HG03280 (cell line): ENCODE results near the gene CTNNA1.

Source experiments
- ATAC-seq: cut with Tn5 transposase; IDR thresholded peaks from one replicate; pipeline ENCODE4 v1.9.1; 2021; ENCODE audit warnings: mild to moderate bottlenecking, moderate library complexity; ENCODE audit not compliant: unreplicated experiment

CTNNA1 gene

GRCh38 chr5:138844812-138845513, 91.7 kb downstream of the CTNNA1 start:
- no peak for ATAC-seq

DNA sequence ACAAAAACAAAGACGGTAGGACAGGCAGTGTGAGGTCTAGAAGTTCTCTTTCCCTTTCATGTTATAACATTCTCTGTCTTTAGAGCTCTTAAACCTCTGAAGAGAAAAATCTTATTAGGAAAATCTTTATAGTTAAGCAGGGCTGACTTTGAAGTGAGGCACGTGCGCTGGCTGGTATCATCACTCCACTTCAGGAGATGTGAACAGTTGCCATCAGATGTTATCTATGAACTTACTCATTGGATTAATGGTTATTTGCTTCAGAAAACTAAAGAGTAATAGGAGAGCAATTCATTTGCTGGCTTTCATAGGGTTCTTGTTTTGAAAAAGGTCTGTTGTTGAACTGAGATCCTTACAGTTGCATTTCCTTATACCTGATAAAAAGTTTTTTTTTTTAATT, 96.2 kb downstream of the CTNNA1 start:
- no peak for ATAC-seq

DNA sequence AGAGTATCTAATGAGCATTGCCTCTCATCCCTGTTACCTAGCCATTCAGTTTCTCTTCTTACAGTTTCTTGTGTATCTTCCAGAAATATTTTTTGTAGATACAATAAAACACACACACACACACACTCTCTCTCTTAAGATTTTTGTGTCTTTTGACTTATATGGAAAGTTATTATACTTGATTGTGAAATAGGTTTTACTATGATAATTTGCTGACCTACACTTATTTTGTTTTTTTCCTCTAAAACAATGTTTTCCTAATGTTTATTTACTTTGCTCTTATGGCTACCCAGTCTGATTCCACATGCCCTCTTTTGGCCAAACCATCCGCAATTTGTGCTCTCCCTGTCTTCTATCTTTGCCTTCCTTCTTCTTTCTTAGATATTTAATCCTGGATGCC, 96.7 kb downstream of the CTNNA1 start:
- no peak for ATAC-seq

- no peak for ATAC-seq
These were observed 97.7 kb downstream of the CTNNA1 start for GRCh38 chr5:138850865-138851435.

GRCh38 chr5:138853132-138853531, 99.9 kb downstream of the CTNNA1 start:
- ATAC-seq: no peak

DNA sequence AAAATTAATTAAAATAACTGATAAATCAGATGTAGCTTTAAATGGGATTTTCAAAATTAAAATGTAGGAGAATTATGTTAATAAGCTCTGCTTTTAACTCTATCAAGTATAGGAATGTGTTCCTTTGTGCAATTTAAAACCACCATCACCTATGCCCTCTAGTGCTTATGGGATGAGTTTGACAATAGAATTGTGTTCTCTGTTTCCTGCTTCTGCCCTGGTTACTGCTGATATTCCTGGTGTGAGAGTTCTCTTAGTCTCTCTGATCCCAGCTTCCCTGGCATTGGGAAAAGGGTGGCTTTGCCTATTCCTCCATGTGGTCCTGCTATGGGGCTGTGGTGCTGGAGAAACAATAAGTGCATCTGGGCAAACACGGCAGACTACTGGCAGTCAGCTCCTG, 113.8 kb downstream of the CTNNA1 start:
- no peak for ATAC-seq

DNA sequence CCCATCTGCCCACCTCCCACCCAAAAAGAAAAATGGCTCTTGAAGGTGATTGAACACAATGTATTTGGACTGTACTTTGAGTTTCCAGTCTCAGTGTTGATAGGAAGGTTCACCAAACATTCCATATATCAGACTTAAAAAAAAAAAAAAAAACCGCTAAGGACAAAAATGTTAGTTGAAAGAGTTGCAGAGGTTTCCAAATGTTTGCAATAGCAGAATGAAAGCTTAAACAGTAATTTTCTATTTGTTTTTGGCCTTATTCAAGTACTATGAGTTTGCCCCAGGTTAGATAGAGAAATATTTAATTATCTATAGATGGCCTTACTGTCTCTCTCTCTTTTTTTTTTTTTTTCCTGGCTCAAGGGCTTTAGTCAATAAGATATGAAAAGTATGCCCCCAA, 115.8 kb downstream of the CTNNA1 start:
- no peak for ATAC-seq

GRCh38 chr5:138869763-138870500, 116.7 kb downstream of the CTNNA1 start:
- no peak for ATAC-seq

DNA sequence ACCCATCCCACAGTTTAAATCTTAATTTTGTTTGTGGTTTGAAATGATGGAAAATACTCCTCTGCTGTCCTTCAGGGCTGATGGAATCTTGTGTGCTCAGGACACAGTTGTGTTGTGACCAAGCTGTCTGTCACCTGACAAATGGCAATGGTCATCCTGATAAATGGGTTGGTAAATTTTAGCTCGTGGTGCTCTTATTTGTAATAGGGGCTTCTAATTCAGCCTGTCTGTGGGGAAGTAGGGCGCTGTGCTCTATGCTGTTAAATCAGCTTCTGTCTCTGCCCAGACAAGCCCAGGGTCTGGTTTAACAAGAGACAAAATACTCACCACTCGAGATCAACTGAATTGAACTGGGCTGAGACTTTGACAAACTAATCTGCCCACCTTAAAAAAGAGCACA, 117.4 kb downstream of the CTNNA1 start:
- no peak for ATAC-seq

DNA sequence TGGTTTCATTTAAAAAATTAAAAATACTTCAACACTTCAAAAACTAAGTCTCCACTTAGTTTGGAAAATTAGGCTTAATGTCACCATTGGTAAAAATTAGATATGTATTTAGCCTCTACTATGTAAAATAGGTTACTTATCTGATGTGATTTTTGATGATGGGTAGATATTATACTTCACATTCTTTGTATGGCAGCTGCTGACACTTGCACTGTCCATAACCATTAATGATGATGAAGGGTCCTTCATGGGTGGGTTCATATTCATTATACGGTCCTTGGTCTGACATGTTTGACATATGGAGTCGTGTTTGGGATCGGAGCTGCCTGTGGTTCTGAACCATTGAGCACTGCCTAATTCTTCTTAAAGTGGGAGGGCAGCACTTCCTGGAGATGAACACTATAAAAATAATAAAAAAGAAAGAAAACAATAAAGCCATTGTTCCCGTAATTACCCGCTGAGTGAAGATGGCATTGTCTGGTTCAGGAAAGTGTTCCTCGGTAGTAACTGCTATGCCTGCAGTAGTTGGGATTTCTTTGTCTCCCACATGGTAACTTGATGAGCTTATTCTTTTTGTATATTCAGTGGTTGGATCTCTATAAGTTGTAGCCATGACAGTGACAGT, 119.7 kb downstream of the CTNNA1 start:
- ATAC-seq: no peak

- no peak for ATAC-seq
These were observed 120.4 kb downstream of the CTNNA1 start for GRCh38 chr5:138873466-138874221.

GRCh38 chr5:138874241-138874640, 121.0 kb downstream of the CTNNA1 start:
- ATAC-seq: no peak

DNA sequence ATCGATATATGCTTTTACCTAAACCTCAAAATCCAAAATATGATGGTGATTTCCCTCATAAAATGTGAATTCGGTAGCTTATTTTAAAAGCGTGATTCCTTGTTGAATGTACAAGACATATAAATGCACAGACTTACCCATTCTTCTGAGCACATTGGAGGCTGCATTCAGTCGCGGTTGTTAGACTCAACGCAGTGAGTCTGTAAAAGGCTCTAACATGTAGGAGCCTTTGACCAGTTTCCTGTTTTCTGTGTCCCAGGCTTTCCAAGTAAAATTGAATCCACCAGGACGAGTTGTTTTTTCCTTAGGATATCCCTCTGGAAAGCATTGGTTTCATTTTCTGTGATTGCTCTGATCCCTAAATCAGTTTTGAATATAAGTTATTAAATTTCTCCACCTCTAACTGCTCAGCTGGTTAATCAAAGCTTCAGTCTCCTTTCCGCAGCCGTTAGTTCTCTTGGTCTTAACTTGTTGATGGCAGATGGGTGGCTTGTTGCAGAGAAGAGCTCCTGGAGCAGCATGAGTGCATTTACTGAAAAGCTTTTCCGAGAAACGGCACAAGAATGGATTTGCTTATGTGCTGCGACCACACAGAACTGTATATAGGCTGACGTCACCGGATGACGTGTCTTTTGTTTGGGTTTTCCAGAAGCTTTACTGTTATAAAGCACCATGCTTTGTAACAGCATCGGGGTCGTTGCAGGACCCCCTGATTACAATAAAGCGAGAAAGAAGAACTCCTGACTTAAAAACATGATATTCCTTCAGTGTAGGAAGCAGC, 121.7 kb downstream of the CTNNA1 start, which contains the start of gene LRRTM2:
Gene LRRTM2 (minus strand): TSS at position 565 of the 781 bp plus-strand sequence. CDS start 424 bp downstream, at position 141.
- ATAC-seq: no peak

- no peak for ATAC-seq
These were observed 122.3 kb downstream of the CTNNA1 start for GRCh38 chr5:138875552-138875875.

DNA sequence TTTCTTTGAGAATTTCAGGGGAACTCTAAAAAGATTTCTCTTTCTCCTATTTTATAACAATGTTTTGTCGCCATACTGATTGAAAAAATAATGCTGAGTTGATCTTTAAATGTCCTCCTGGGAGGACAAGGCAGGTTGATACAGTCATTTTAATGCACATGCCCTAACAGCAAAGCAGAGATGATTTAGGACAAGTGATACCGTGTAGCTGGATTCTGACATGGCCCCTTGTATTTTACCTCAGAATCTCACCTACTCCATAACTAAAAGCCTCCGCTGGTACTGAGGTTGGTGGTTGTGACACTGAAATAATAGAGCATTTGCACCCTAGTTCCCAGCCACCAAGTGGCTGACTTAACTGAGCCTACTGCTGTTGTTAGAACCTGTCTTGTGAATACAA, 122.7 kb downstream of the CTNNA1 start:
- no peak for ATAC-seq

- no peak for ATAC-seq
These were observed 123.6 kb downstream of the CTNNA1 start for GRCh38 chr5:138876811-138877210.

DNA sequence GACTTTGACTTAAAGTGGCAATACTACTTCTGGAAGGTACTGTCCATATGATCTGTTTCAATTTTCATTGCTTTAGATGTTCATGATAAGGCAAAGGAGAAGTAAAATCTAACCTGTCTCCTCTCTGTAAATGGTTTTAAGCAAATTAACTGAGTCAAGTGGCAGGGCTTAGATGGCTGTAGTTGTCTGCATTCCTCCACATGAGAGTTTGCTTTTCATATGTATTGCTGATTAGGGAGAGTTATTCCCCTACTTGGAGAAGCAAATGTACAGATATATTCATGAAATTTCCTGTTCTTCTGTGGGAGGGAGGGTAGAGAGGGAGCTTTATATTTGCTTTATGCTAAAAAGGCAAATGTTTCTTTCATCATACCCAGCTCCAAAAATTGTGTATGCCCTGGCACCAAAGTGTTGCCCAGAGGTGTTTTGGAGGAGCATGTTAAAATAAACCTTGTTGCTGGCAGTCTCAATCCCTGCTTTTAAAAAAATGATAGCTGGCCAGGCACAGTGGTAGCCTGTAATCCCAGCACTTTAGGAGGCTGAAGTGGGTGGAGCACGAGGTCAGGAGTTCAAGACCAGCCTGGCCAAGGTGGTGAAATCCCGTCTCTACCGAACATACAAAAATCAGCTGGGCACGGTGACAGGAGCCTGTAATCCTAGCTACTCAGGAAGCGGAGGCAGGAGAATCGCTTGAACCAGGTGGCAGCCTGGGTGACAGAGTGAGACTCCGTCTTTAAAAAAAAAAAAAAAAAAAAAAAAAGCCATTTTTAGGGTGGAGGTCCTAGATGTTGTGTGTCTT, 125.4 kb downstream of the CTNNA1 start:
- ATAC-seq: no peak

GRCh38 chr5:138883211-138883610, 130.0 kb downstream of the CTNNA1 start:
- no peak for ATAC-seq

- ATAC-seq: no peak
These were observed 130.9 kb downstream of the CTNNA1 start for GRCh38 chr5:138884094-138884493.
